Esophagus muscularis mucosa (tissue), 4 donors: ENCODE data around the gene TSSC4.

Experiments used
- CTCF ChIP-seq, 3 experiments: fragments of 200-600 bp in 2 of 3; fragments of 450-650 bp in 1 of 3; sonication (generic) in 2 of 3; IDR thresholded peaks; one replicate each; pipeline ENCODE4 v1.5.1; 2017 to 2019; ENCODE audit warnings: antibody characterized with exemption in 3 of 3, mild to moderate bottlenecking in 2 of 3, moderate library complexity in 1 of 3
- EP300 ChIP-seq: sonication (generic); formaldehyde crosslinking; IDR thresholded peaks from one replicate; pipeline ENCODE4 v1.6.1; 2017; ENCODE audit warnings: antibody characterized with exemption
- POLR2A ChIP-seq: fragments of 450-650 bp; IDR thresholded peaks from one replicate; pipeline ENCODE4 v1.6.1; 2017; ENCODE audit warnings: antibody characterized with exemption, moderate library complexity, mild to moderate bottlenecking, low read depth
- POLR2AphosphoS5 ChIP-seq, 2 donors: sonication (generic); formaldehyde crosslinking; IDR thresholded peaks; one replicate each; pipeline ENCODE4 v1.6.1; 2017; ENCODE audit warnings: antibody characterized with exemption in 2 of 2

GRCh38 chr11:2375341-2375853, 25.2 kb upstream of the TSSC4 start:
- TF ChIP-seq CTCF (IDR thresholded peaks at IDR 0.05) (no peak), EP300 (no peak), POLR2A (no peak), POLR2AphosphoS5 (IDR thresholded peaks at IDR 0.05) (no peak)
